OCI-LY3 (cell line): Measurements from ENCODE around the gene SRP54.

Source experiments
- EZH2phosphoT487 ChIP-seq: fragments of 200-600 bp; shearing (Covaris generic); IDR thresholded peaks from 2 replicates; pipeline ENCODE4 v1.6.1; 2018; ENCODE audit warnings: antibody characterized with exemption, mixed run types, low read depth
- TF ChIP-seq, protein P1 (sequence below): fragments of 200-600, 300-600 bp; sonication (generic); IDR thresholded peaks from 2 replicates; pipeline ENCODE4 v1.5.1; 2014; ENCODE audit warnings: antibody characterized with exemption, low read length, low read depth

DNA sequence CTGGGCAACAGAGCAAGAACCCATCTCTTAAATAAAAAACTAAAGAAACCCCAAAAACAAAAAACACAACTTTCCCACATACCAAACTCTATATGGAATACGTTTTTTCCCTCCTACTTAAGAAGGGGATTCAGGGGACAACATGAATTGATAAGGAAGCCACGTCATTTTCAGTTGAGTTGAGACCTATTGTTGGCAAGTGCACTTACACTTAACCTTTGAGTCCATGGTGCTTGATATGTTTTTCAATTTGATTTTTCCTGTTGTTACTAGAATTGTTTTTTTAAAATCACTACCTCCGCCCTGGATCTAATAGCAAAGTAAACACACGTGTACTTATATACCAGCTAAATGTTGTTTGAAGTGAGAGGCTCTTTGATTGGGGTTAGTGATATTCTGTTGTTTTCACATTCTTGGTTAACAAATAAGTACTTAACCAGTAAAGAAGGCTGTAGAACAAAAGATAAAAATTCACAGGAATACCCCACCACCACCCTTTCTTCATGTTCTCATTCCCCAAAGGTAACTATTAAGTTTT is 65.3 kb downstream of the SRP54 start:
- TF ChIP-seq, protein P1, sequence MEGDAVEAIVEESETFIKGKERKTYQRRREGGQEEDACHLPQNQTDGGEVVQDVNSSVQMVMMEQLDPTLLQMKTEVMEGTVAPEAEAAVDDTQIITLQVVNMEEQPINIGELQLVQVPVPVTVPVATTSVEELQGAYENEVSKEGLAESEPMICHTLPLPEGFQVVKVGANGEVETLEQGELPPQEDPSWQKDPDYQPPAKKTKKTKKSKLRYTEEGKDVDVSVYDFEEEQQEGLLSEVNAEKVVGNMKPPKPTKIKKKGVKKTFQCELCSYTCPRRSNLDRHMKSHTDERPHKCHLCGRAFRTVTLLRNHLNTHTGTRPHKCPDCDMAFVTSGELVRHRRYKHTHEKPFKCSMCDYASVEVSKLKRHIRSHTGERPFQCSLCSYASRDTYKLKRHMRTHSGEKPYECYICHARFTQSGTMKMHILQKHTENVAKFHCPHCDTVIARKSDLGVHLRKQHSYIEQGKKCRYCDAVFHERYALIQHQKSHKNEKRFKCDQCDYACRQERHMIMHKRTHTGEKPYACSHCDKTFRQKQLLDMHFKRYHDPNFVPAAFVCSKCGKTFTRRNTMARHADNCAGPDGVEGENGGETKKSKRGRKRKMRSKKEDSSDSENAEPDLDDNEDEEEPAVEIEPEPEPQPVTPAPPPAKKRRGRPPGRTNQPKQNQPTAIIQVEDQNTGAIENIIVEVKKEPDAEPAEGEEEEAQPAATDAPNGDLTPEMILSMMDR, result no peak
- no peak for TF ChIP-seq EZH2phosphoT487
